K562 (cell line): ENCODE results near the gene ATP5F1A. TPM values are rescaled to one million over a fixed set of nuclear protein-coding genes. Genes with fewer than 3 reads are reported as not detected.

ENCODE experiments used
- POLR2B ChIP-seq: fragments of 450-650 bp; IDR thresholded peaks from 2 replicates; pipeline ENCODE4 v1.6.1; 2018; ENCODE audit warnings: low read depth; ENCODE audit not compliant: partially characterized antibody
- RBM22 ChIP-seq: fragments of 200-400 bp; formaldehyde crosslinking; IDR thresholded peaks from 2 replicates; pipeline ENCODE4 v1.6.1; 2018; ENCODE audit warnings: low read length, low read depth; ENCODE audit not compliant: poor library complexity, severe bottlenecking
- TARDBP ChIP-seq: fragments of 450-650 bp; IDR thresholded peaks from 2 replicates; pipeline ENCODE4 v1.6.1; 2016
- polyA plus RNA-seq, 8 experiments: library from polyadenylated mRNA; depleted of rRNA in 4 of 8; stranded (reverse) in 5 of 8; unstranded in 3 of 8; fragments of >200 nt; fragmentation: Nextera tagmentation in 2 of 8; fragmentation: Illumina TruSeq in 1 of 8; extraction: Ambion mirVana in 2 of 8; extraction: Trizol in 1 of 8; gene quantifications; 2 replicates each; pipeline versions ENCODE4 v1.2.1 to v1.2.3, GENCODE V29; 2011 to 2014; ENCODE audit warnings: inconsistent platforms in 1 of 8, missing spikeins in 1 of 8
- total RNA-seq, 7 experiments: library from RNA; depleted of rRNA in 6 of 7; stranded (reverse); fragments of >200 nt in 6 of 7; fragmentation: Illumina TruSeq in 2 of 7; extraction: Trizol in 2 of 7; gene quantifications; 2 replicates each; pipeline versions ENCODE4 v1.2.1 to v1.2.3, GENCODE V29; 2011 to 2021; ENCODE audit warnings: low replicate concordance in 1 of 7
- TF ChIP-seq, protein P1 (sequence below), 2 experiments: fragments of 450-650 bp in 1 of 2; sonication (generic) in 1 of 2; formaldehyde crosslinking in 1 of 2; IDR thresholded peaks; 2 replicates each; pipeline versions ENCODE4 v1.7.1 to v1.9.0; 2016 to 2022; ENCODE audit warnings: inconsistent platforms in 1 of 2, mild to moderate bottlenecking in 1 of 2, missing genetic modification reagents in 1 of 2
- TF ChIP-seq, protein P2 (sequence below): sonication (generic); formaldehyde crosslinking; IDR thresholded peaks from 2 replicates; pipeline ENCODE4 v1.8.0; 2022; ENCODE audit warnings: mild to moderate bottlenecking, missing genetic modification reagents
- TF ChIP-seq, protein P3 (sequence below): fragments of 250-450 bp; sonication (Bioruptor Pico); IDR thresholded peaks from 2 replicates; pipeline ENCODE4 v1.8.0; 2022; ENCODE audit warnings: moderate library complexity, mild to moderate bottlenecking, inconsistent platforms

The ATP5F1A gene
- total and polyA plus RNA-seq, 9 of the 15 experiments (the other 6 are each of a cell fraction or from before 2014, with no cell fraction given) = 377 to 762 (median 490) TPM

DNA sequence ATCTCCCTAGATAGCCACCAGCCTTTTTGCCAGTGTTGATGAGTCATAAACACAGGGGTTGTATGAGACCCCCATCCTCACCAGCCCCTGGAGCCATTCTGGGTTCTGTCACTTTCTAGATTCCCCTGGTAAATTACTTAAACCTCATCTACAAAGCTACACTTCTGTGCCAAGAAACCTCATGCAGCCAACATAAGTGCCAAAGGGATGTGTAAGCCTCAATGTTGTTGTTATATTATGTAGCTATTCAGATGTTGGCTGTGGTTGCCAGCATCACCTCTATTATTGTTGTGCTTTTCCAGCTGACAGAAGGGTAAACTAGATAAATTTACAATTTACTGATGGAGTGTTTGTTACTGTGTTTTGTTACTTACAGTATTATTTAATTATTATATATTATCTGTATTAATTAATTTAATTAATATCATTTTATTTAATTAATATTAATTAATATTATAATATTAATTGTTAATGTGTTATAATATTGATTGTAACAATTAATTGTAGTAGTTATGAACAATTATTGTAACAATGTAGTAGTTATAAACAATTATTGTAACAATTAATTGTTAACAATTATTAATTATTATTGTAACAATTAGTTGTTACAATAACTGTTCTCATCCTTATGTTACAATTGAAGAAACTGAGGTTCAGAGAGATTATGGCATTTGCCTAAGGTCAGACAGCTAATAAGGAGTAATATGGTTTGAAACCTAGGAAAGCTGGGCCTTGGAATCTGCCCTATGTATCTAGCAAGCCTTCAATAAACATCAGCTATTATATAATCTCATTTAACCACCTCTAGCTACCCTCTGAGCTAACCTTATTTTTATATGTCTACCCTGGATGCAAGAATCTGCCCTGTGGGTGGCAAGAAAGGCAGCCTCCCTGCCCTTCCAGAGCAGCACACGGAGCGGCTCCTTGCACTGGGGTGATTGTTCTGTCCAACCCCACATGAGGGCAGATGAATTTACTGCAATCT is 62.1 kb downstream of the ATP5F1A start (continued):
- TF ChIP-seq, protein P1, sequence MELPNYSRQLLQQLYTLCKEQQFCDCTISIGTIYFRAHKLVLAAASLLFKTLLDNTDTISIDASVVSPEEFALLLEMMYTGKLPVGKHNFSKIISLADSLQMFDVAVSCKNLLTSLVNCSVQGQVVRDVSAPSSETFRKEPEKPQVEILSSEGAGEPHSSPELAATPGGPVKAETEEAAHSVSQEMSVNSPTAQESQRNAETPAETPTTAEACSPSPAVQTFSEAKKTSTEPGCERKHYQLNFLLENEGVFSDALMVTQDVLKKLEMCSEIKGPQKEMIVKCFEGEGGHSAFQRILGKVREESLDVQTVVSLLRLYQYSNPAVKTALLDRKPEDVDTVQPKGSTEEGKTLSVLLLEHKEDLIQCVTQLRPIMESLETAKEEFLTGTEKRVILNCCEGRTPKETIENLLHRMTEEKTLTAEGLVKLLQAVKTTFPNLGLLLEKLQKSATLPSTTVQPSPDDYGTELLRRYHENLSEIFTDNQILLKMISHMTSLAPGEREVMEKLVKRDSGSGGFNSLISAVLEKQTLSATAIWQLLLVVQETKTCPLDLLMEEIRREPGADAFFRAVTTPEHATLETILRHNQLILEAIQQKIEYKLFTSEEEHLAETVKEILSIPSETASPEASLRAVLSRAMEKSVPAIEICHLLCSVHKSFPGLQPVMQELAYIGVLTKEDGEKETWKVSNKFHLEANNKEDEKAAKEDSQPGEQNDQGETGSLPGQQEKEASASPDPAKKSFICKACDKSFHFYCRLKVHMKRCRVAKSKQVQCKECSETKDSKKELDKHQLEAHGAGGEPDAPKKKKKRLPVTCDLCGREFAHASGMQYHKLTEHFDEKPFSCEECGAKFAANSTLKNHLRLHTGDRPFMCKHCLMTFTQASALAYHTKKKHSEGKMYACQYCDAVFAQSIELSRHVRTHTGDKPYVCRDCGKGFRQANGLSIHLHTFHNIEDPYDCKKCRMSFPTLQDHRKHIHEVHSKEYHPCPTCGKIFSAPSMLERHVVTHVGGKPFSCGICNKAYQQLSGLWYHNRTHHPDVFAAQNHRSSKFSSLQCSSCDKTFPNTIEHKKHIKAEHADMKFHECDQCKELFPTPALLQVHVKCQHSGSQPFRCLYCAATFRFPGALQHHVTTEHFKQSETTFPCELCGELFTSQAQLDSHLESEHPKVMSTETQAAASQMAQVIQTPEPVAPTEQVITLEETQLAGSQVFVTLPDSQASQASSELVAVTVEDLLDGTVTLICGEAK (IDR thresholded peaks at IDR 0.05) = no peak
- TF ChIP-seq, protein P1 (CRISPR knock-in tag; IDR thresholded peaks at IDR 0.05) = no peak
- no peak for TF ChIP-seq TARDBP
- no peak for TF ChIP-seq POLR2B
- no peak for TF ChIP-seq RBM22
- TF ChIP-seq, protein P2, sequence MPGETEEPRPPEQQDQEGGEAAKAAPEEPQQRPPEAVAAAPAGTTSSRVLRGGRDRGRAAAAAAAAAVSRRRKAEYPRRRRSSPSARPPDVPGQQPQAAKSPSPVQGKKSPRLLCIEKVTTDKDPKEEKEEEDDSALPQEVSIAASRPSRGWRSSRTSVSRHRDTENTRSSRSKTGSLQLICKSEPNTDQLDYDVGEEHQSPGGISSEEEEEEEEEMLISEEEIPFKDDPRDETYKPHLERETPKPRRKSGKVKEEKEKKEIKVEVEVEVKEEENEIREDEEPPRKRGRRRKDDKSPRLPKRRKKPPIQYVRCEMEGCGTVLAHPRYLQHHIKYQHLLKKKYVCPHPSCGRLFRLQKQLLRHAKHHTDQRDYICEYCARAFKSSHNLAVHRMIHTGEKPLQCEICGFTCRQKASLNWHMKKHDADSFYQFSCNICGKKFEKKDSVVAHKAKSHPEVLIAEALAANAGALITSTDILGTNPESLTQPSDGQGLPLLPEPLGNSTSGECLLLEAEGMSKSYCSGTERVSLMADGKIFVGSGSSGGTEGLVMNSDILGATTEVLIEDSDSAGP = no peak
- TF ChIP-seq, protein P3, sequence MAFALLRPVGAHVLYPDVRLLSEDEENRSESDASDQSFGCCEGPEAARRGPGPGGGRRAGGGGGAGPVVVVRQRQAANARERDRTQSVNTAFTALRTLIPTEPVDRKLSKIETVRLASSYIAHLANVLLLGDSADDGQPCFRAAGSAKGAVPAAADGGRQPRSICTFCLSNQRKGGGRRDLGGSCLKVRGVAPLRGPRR = no peak
- TF ChIP-seq, all 486 proteins: peak for 0
